Gastroesophageal sphincter (tissue), 3 donors: ENCODE data around the gene LRRC49.

ENCODE experiments used
- EP300 ChIP-seq: sonication (generic); formaldehyde crosslinking; IDR thresholded peaks from one replicate; pipeline ENCODE4 v1.6.1; 2017; ENCODE audit warnings: antibody characterized with exemption, mild to moderate bottlenecking
- POLR2A ChIP-seq, 2 donors: fragments of 450-650 bp; IDR thresholded peaks; one replicate each; pipeline ENCODE4 v1.6.1; 2017; ENCODE audit warnings: antibody characterized with exemption in 2 of 2, mild to moderate bottlenecking in 2 of 2, moderate library complexity in 1 of 2
- POLR2AphosphoS5 ChIP-seq: sonication (generic); formaldehyde crosslinking; IDR thresholded peaks from one replicate; pipeline ENCODE4 v1.6.1; 2017; ENCODE audit warnings: antibody characterized with exemption
- TF ChIP-seq, protein P1 (sequence below), 4 experiments: fragments of 200-600 bp in 2 of 4; fragments of 450-650 bp in 2 of 4; sonication (generic) in 1 of 4; IDR thresholded peaks; one replicate each; pipeline ENCODE4 v1.5.1; 2017 to 2019; ENCODE audit warnings: antibody characterized with exemption in 4 of 4, mild to moderate bottlenecking in 2 of 4, moderate library complexity in 2 of 4

GRCh38 chr15:71094137-71094536 lies 201.5 kb downstream of the LRRC49 start:
- TF ChIP-seq, protein P1, sequence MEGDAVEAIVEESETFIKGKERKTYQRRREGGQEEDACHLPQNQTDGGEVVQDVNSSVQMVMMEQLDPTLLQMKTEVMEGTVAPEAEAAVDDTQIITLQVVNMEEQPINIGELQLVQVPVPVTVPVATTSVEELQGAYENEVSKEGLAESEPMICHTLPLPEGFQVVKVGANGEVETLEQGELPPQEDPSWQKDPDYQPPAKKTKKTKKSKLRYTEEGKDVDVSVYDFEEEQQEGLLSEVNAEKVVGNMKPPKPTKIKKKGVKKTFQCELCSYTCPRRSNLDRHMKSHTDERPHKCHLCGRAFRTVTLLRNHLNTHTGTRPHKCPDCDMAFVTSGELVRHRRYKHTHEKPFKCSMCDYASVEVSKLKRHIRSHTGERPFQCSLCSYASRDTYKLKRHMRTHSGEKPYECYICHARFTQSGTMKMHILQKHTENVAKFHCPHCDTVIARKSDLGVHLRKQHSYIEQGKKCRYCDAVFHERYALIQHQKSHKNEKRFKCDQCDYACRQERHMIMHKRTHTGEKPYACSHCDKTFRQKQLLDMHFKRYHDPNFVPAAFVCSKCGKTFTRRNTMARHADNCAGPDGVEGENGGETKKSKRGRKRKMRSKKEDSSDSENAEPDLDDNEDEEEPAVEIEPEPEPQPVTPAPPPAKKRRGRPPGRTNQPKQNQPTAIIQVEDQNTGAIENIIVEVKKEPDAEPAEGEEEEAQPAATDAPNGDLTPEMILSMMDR (IDR thresholded peaks at IDR 0.05), result no peak
- TF ChIP-seq EP300, result no peak
- TF ChIP-seq POLR2A (IDR thresholded peaks at IDR 0.05), result no peak
- no peak for TF ChIP-seq POLR2AphosphoS5
